Stimulated activated CD4-positive, alpha-beta T cell treated with anti-CD3 and anti-CD28 coated beads, Interleukin-2, amount 100 ng/mL, for 24 hours (primary cell): ENCODE results near the gene POLRMT.
A peak's percentile ranks its signal among the peaks of the same experiment; 100 is the strongest.
"Not testable (repeated sequence)": the region's sequence is repeated elsewhere in the genome, so short reads cannot be mapped to it uniquely, and the experiment has no call there.

Experiments
- DNase-seq, 2 donors: peaks; one replicate each; pipeline ENCODE4 v3.0.0-alpha.2; 2020

Gene POLRMT

GRCh38 chr19:592101-592500, 41.2 kb downstream of the POLRMT start:
- DNase-seq = no peak

GRCh38 chr19:591099-591958, 42.0 kb downstream of the POLRMT start:
- DNase-seq = no peak

GRCh38 chr19:590750-591098, 42.6 kb downstream of the POLRMT start:
- no peak for DNase-seq

GRCh38 chr19:590396-590745, 43.0 kb downstream of the POLRMT start:
- peak in 1 of 2 donors; percentile 37 for DNase-seq

GRCh38 chr19:589693-590395, 43.5 kb downstream of the POLRMT start, which contains the start of gene HCN2:
HCN2 (plus strand) TSS chr19:589881; CDS start chr19:589946, 65 bp downstream.
- no peak for DNase-seq

- no peak for DNase-seq
Observed at GRCh38 chr19:588741-589692, 44.3 kb downstream of the POLRMT start.

- peak; percentile 69 to 77 for DNase-seq
Observed at GRCh38 chr19:588093-588740, 45.1 kb downstream of the POLRMT start.

- DNase-seq = no peak
Observed at GRCh38 chr19:585551-586110, 47.7 kb downstream of the POLRMT start.

- DNase-seq = not testable (repeated sequence)
Observed at GRCh38 chr19:585146-585545, 48.2 kb downstream of the POLRMT start.

- peak; percentile 67 to 73 for DNase-seq
Observed at GRCh38 chr19:584240-585001, 48.9 kb downstream of the POLRMT start.

GRCh38 chr19:583968-584239, 49.4 kb downstream of the POLRMT start:
- no peak for DNase-seq

GRCh38 chr19:583198-583967, 50.0 kb downstream of the POLRMT start:
- no peak for DNase-seq

GRCh38 chr19:582497-583197, 50.7 kb downstream of the POLRMT start:
- no peak for DNase-seq

GRCh38 chr19:581399-582111, 51.8 kb downstream of the POLRMT start:
- DNase-seq = no peak

- no peak for DNase-seq
Observed at GRCh38 chr19:580274-580835, 53.0 kb downstream of the POLRMT start.

GRCh38 chr19:579842-580155, 53.5 kb downstream of the POLRMT start:
- DNase-seq = no peak

- no peak for DNase-seq
Observed at GRCh38 chr19:579111-579841, 54.1 kb downstream of the POLRMT start.
